Adipocyte (in vitro differentiated cells): ENCODE data around the gene ATG7.
A peak's percentile ranks its signal among the peaks of the same experiment; 100 is the strongest.
"Not testable (repeated sequence)": the region's sequence is repeated elsewhere in the genome, so short reads cannot be mapped to it uniquely, and the experiment has no call there.

Source experiments
- DNase-seq: peaks from one replicate; pipeline ENCODE4 v3.0.0-alpha.2; 2015; ENCODE audit warnings: low read depth
- H3K27me3 ChIP-seq: replicated peaks from 2 replicates; pipeline ENCODE4 v1.7.0; 2013; ENCODE audit warnings: mild to moderate bottlenecking, low read length, moderate library complexity; ENCODE audit not compliant: control insufficient read depth, insufficient read depth
- H3K36me3 ChIP-seq: 2 replicates; pipeline ENCODE4 v1.7.0; 2013; ENCODE audit warnings: low read length, mild to moderate bottlenecking, moderate library complexity; ENCODE audit not compliant: control insufficient read depth, insufficient read depth, severe bottlenecking
- H3K4me1 ChIP-seq: 2 replicates; pipeline ENCODE4 v1.7.0; 2013; ENCODE audit warnings: mild to moderate bottlenecking, low read length, moderate library complexity; ENCODE audit not compliant: control insufficient read depth, insufficient read depth
- H3K4me3 ChIP-seq: 2 replicates; pipeline ENCODE4 v1.7.0; 2013; ENCODE audit warnings: mild to moderate bottlenecking, low read length, moderate library complexity
- H3K9ac ChIP-seq: 2 replicates; pipeline ENCODE4 v1.7.0; 2013; ENCODE audit warnings: mild to moderate bottlenecking, low read length, moderate library complexity
- H3K9me3 ChIP-seq: 2 replicates; pipeline ENCODE4 v1.7.0; 2013; ENCODE audit warnings: mild to moderate bottlenecking, low read length, moderate library complexity; ENCODE audit not compliant: control insufficient read depth

ATG7 gene

DNA sequence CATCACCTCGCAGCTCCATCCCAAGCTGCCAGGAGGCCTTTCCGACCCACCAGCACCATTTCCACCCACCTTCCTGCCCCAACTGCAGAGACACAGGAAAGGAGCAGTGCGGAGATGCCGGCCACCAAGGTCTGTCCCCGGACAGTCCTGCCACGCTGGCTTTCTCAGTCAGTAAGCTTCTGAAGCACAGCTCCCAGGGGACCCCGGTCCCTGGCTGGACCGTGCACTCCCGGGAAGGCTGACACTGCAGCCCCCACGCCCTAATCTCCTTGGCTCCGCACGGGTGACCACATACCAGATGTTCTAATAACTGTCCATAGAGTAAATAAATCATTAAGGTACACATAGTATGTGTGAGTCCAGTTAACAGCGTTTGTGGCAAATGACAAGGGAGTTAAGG, 298.1 kb downstream of the ATG7 start:
- no peak for DNase-seq

DNA sequence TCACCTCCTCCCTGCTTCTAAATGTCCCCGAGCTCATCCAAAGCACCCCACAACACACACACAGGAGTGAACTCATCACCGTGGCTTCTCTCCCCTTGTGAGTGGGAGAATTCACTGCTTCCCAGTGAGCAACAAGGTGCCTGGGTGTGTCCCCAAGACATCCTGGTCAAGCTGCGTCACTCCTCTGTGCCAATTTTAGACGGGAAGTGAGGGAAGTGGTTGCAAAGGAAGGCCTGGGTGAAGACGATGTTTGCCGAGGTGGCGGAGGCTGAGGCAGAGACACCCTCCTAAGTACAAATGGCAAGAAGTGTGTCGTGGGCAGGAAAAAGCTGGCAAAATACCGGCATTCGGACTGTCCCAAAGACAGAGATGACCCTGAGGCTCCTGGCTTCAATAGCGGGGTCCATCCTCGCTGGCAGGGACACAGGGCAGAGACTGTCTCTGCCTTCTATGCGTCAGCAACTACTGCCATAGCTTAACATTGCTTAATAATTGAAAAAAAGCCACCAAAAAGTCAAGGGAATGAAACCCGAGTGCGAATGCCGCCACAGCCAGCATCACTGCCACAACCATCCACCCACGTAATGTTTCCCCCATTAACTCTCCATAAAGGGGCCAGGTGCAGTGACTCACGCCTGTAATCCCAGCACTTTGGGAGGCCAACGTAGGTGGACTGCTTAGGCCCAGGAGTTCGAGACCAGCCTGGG, 298.7 kb downstream of the ATG7 start:
- H3K36me3 ChIP-seq = peaks cover 21% of the 10 kb centered on the region
- H3K9me3 ChIP-seq = no peaks in the 10 kb centered on the region
- H3K4me3 ChIP-seq = no peak overlapping the region
- DNase-seq = no peak
- peaks cover 40% of the 10 kb centered on the region for H3K4me1 ChIP-seq
- no peaks in the 10 kb centered on the region for H3K27me3 ChIP-seq
- H3K9ac ChIP-seq = no peak overlapping the region

More for the DNA sequence above, 298.1 kb downstream of the ATG7 start:
- Histone ChIP-seq H3K4me1 (peaks cover 35% of the 10 kb centered on the region), H3K9ac (no peak overlapping the region), H3K27me3 (no peaks in the 10 kb centered on the region), H3K9me3 (no peaks in the 10 kb centered on the region), H3K36me3 (peaks cover 26% of the 10 kb centered on the region), H3K4me3 (no peak overlapping the region)

DNA sequence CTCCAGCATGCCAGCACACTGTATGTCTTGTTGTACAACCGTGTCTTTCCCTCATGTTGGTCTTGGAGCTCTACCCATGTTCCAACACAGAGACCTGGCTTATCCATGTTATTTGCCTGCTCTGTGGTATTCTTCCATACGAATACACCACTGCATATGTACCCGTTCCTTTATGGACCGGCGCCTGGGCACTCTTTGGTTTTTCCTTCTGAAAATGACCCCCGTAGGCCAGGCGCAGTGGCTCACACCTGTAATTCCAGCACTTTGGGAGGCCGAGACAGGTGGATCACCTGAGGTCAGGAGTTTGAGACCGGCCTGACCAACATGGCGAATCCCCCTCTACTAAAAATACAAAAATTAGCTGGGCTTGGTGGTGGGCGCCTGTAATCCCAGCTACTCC, 300.5 kb downstream of the ATG7 start:
- DNase-seq, H3K9me3 ChIP-seq, H3K4me3 ChIP-seq, H3K9ac ChIP-seq, H3K27me3 ChIP-seq: not testable (repeated sequence)
- Histone ChIP-seq H3K36me3 (peaks cover 11% of the 10 kb centered on the region), H3K4me1 (peaks cover 43% of the 10 kb centered on the region)

DNA sequence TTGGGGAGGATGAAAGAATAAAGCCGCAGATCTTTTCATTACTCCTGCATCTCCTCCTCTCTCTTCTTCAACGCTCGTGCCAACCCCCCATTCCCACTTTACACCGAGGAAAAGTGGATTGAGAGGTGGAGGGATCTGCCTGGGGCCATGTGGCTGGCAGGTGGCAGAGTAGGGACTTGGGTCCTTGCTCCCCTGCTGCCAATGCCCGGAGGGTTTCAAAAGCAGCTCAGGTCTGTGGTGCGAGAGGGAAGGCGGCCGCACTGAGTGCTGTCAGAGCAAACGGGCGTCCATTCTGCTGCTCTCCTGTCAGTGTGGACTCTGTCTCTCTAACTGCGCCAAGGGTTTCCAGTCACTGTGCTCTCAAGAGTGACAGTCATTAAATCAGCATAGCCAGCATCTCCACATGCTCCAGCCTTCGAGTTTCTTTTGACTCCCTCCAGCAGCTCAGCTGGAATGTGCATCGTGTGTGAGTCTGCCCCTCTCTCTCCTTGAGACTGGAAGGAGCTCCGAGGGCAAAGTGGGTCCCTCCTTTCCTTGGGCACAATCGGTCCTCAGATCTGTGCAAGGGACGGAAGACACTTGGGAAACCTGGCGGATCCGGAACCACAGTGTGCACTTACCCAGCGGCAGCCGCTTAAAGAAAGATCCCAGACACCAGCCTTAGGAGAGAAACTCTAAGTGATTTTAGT, 302.9 kb downstream of the ATG7 start:
- Histone ChIP-seq H3K27me3 (no peaks in the 10 kb centered on the region), H3K9me3 (no peaks in the 10 kb centered on the region), H3K9ac (no peak overlapping the region), H3K36me3 (peaks cover 11% of the 10 kb centered on the region), H3K4me1 (peaks cover 23% of the 10 kb centered on the region), H3K4me3 (no peak overlapping the region)
- no peak for DNase-seq

DNA sequence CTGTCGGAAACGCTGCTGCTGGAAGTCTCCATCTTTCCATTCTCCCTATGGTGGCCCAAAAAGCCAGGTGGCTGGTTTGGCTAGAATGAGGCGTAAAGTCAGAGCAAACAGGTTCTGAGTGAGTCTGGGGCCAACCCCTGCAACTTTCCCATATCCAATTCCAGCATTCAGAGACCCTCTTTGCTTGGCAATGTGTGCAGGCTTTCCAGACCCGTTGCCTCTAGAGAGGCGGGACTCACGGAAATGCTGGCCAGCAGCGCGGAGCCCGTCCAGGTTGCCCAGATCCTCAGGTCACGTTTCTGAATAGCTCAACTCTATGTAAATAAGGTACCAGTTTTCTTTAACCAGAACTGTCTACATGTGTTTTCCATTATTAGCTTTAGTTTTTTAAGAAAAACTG, 303.5 kb downstream of the ATG7 start:
- peaks cover 23% of the 10 kb centered on the region for H3K4me1 ChIP-seq
- H3K9me3 ChIP-seq = no peaks in the 10 kb centered on the region
- no peaks in the 10 kb centered on the region for H3K27me3 ChIP-seq
- no peak overlapping the region for H3K9ac ChIP-seq
- no peak for DNase-seq
- H3K4me3 ChIP-seq = no peak overlapping the region
- H3K36me3 ChIP-seq = peaks cover 11% of the 10 kb centered on the region

DNA sequence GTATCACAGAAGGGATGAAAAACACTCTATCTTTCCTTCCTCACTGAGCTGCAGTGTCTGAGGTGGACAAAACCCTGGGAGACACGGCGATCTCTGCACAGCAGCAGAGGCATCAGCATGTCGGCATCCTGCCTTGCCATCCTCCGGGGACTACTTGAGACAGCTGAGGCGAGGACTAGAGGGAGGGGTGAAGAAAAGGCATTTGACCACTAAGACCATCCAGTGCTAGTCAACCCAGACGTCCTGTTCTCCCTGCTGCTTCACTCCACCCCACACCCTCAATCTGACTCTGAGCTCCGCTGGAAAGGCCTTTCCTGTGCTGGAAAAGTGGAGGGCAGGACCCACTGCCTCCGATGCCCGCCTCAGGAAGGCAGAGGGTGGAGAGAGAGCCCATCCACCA, 304.3 kb downstream of the ATG7 start:
- H3K36me3 ChIP-seq = peaks cover 11% of the 10 kb centered on the region
- DNase-seq = no peak

DNA sequence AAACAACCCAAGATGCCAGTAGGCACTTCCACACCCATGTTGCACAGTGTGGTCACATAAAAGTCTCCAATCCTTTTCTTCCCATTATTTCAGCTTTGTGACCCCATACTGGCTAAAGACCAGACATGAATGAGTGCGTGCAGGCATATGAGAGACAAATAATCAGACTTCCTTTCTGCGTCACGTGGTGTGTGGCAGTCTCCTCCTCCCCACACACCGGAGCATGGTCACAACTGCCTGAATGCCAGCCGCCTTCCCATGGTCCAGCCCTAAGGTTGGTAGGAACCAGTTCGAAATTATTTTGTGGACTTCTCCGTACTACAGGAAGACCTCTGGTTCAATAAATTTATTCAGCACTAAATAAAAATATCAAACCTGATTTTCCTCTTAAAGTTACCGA, 306.0 kb downstream of the ATG7 start:
- H3K4me3 ChIP-seq = no peak overlapping the region
- peaks cover 43% of the 10 kb centered on the region for H3K4me1 ChIP-seq
- H3K9ac ChIP-seq = no peak overlapping the region
- H3K9me3 ChIP-seq = no peaks in the 10 kb centered on the region
- H3K36me3 ChIP-seq = peaks cover 11% of the 10 kb centered on the region
- no peaks in the 10 kb centered on the region for H3K27me3 ChIP-seq
- no peak for DNase-seq

More for the DNA sequence above, 304.3 kb downstream of the ATG7 start:
- Histone ChIP-seq H3K27me3 (no peaks in the 10 kb centered on the region), H3K4me1 (peaks cover 27% of the 10 kb centered on the region), H3K9me3 (no peaks in the 10 kb centered on the region), H3K9ac (no peak overlapping the region), H3K4me3 (no peak overlapping the region)

DNA sequence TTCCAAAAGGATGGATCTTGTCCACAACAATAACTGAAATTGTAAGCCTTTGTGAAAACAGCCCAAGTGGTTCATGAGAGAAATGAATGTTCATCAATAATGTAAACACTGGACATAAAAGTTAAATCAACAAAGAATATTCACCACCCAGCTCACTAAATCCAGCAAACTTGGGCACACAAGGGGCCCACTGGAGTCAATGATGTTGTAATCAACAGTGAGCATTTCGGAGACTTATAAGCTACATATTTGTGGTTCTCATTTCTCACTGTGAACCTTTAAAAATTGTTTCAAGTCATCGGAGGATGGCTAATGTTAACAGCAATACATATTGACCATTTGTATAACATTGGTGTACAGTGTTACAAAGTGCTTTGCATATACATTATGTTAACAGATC, 308.4 kb downstream of the ATG7 start:
- H3K9ac ChIP-seq = no peak overlapping the region
- DNase-seq = peak; percentile 28
- H3K36me3 ChIP-seq = no peaks in the 10 kb centered on the region
- no peaks in the 10 kb centered on the region for H3K27me3 ChIP-seq
- H3K9me3 ChIP-seq = no peaks in the 10 kb centered on the region
- no peak overlapping the region for H3K4me3 ChIP-seq
- peaks cover 60% of the 10 kb centered on the region for H3K4me1 ChIP-seq

DNA sequence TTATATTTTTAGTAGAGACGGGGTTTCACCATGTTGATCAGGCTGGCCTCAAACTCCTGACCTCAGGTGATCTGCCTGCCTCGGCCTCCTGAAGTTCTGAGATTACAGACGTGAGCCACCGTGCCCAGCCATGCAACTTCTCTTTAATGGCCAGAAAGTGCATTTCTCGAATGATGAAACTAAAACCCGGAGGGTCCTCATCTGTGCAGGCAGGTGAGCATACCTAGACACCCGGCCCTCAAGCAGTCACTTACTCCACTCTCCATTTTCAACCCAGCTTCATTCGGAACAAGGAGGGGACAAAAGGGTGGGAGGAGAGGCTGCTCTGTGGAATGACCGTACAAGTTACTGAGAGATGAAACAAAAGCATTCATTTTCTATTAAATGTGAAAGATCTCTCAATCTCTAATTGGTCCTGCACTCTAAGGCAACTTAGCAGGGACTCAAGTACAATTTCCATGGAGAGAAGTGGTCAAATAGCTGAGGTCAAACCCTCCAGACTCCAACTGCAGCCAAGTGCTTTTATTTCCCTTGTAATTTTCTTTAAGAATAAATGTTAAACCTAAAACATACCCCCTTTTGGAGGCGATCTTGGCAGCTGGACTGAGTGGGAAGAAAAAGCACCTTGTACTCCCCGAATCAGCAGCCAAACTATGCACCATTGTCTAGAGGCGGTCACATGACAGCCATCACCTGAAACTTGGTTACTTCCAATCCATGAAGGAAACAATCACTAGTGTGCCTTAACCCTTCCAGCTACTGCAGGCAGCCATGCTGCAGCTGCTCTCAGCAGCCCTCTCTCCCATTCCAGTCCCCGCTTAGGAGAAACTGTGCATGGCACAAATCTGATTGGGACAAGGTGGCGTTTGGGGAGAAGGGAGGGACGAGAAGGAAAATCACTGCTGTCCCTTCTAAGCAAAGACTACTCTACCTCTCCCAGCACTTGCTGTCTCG, 309.3 kb downstream of the ATG7 start:
- Histone ChIP-seq H3K27me3 (no peaks in the 10 kb centered on the region), H3K4me3 (peak overlapping the region; percentile 78), H3K9me3 (no peaks in the 10 kb centered on the region), H3K36me3 (no peaks in the 10 kb centered on the region), H3K9ac (peak overlapping the region; percentile 72), H3K4me1 (peaks cover 60% of the 10 kb centered on the region)
- DNase-seq = no peak

DNA sequence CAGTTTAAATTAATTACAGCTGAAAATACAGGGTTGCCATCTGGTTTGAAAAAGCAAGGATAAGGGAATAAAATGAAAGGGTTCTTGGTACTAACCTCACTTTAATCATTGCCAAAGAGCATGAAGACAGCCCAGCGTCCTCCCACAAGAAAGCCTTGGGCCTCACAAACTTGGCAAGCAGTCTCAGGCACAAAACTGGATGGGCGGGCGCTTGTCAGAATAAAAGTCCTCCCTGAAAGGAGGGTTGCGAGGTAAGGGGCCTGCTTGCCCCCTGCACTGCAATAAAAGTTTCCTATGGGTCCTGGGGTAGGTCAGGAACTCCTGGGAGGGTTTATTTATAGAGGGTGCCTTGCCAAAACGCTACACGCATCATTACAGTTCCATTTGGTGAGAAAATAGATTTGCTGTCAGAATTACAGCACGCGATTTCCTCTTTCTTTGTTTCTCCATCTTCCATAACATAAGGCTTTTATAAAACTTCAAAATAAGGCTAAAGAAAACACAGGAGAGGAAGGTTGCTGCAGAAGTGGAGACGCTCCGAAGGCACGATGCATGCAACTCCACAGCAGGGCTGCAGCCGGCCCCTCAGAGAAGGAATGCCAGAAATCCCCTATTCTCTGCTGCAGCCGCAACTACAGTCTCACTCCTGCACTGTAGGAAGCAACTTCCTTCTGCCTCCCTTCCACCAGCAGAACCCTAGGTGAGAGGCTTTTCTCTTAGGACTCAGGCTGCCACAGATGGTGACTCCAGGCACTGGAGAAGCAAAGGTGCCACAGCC, 310.2 kb downstream of the ATG7 start:
- peak overlapping the region; percentile 72 for H3K9ac ChIP-seq
- H3K4me1 ChIP-seq = peaks cover 64% of the 10 kb centered on the region
- H3K4me3 ChIP-seq = peak overlapping the region; percentile 78
- H3K36me3 ChIP-seq = no peaks in the 10 kb centered on the region
- H3K9me3 ChIP-seq = no peaks in the 10 kb centered on the region
- peak; percentile 95 for DNase-seq
- no peaks in the 10 kb centered on the region for H3K27me3 ChIP-seq
